GM18519 (cell line): Measurements from ENCODE around the gene MRM2.

Experiments
- ATAC-seq: cut with Tn5 transposase; IDR thresholded peaks from one replicate; pipeline ENCODE4 v1.9.1; 2021; ENCODE audit warnings: mild to moderate bottlenecking, moderate library complexity; ENCODE audit not compliant: unreplicated experiment, low FRiP score

MRM2 gene

GRCh38 chr7:2209146-2209960, 32.7 kb downstream of the MRM2 start:
- no peak for ATAC-seq

GRCh38 chr7:2208712-2209111, 33.3 kb downstream of the MRM2 start:
- ATAC-seq, result no peak

DNA sequence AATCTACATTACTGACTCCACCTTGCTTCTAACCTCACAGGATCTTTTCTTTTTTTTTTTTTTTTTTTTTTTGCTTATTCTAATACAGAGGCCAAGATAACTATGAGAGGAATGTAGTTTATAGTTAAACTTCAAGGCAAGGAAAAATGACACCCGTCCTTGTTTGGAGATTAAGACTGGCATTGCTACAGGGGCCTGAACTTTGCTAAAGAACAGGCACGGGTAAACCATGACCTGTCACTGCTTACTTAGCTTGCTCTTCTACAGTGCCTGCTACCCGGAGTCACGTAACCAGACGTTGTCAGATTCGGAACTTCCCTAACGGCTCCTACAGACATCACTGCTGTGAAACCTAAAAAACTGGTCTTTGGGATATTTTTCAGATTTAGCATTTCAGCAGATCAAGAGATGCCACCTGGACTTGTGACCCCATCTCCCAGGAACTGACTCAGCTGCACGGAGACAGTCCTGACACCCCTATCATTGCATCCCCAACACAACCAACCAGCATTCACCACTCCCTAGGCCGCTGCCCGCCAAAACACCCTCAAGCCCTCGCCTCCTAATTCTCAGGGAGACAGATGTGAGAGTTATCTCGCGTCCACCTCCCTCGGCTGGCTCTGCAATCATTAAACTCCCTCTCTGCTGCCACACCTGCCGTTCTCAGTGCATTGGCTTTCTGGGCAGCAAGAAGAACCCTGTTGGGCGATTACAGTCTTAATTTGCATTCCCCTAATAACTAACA, 36.8 kb downstream of the MRM2 start:
- no peak for ATAC-seq

GRCh38 chr7:2204446-2204845, 37.6 kb downstream of the MRM2 start:
- ATAC-seq, result no peak

DNA sequence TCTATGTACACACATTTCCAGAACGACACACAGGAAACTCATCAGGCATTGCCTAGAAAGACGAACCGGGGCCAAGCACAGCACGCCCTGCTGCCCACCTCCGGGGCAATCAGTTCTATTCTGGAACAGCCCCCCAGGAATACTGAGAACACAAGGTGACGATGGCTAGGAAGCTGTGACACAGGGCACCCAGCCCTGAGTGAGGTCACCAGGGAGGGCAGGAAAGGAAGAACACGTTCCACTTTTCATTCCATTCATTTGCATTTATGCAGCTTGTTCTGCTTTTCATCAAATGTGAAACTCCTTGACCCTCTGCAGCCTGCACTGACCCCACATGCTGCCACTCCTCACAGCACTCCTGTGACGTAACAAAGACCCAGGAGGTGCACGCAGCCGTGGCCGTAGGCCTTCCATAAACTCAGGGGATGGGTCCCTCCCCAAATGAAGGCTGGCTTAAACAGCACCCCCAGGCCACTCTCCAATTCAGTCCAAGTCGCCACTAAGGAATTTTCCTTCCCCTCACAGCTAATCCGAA, 38.2 kb downstream of the MRM2 start:
- no peak for ATAC-seq

GRCh38 chr7:2202901-2203765, 38.9 kb downstream of the MRM2 start:
- no peak for ATAC-seq

GRCh38 chr7:2202361-2202761, 39.6 kb downstream of the MRM2 start:
- no peak for ATAC-seq

DNA sequence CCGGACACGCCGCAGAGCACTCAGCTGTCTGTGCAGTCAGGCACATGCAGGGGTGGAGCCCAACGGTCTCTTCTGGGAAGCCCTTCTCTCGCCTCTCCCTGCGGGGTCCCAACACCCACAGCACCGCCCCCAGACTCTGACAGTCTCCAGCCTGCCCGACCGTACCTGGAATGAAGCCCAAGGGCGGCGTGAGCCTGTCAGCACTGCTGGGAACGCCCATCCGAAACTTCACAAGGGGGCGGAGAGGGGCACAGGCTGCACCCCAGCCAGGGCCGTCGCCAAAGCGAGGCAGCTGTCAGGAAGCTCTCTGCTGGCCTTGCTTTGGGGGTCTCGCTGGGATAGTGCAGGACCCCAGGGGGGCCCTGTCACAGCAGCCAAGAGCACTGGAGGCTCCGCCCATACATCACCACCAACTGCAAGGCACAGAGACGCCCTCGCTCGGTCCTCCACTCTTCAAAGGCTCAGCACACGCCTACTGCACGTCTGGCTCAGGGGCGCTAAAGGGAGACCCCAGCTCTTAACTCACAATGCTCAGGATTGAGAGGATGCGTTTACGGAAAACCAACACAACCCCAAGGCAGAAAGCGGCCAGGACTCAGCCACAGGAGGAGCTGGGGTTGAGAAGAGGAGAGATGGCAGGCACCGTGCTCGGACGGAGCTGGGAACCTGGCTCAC, 40.2 kb downstream of the MRM2 start:
- no peak for ATAC-seq

DNA sequence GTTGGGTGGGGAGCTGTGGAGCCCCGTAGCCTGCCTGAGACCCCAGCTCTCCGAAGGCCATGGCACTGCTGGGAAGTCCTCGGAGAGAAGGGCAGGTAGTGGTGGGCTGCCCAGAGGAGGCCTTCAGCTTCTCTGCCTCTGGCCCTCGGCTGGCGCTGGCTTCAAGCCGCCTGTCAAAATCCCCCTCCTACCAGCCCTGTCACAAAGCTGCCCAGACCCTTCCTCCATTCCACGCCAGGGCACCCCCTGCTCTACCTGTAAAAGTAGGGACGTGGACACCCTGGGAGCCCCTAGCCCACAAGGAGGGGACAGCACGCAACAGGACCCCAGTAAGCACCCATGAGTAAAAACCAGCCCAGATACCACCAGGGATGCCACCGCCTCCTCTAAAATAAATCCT, 40.9 kb downstream of the MRM2 start:
- no peak for ATAC-seq

GRCh38 chr7:2200584-2200980, 41.4 kb downstream of the MRM2 start:
- no peak for ATAC-seq

DNA sequence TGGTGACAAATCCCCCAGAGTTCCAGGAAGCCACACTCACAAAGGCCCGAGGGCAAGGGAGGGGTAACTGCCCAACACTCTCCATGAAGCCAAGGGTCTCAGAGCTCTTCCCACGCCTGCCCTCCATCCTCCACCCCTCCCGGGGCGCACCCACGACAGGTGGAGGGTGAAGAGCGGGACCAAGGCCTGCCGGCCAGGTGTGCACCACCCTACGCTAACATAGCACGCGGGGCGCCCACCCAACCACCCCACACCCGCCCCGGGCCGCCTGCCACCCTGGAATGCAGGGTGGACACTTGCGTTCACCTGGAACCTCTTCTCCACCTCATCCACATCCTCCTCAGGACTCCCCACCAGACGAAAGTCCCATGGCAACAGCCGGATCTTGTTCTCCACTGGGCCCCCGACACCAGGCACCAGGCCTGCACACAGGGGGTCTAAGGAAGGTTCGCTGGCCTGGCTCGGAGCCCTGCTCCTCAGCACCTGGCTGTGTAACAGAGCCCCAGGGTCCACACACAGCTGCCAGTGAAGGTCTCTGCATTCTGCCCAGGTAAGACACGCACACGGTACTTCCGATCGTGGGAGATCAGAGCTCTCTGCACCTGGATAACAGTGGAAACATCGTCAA, 41.9 kb downstream of the MRM2 start:
- ATAC-seq, result no peak

GRCh38 chr7:2199528-2199927, 42.5 kb downstream of the MRM2 start:
- ATAC-seq, result no peak

DNA sequence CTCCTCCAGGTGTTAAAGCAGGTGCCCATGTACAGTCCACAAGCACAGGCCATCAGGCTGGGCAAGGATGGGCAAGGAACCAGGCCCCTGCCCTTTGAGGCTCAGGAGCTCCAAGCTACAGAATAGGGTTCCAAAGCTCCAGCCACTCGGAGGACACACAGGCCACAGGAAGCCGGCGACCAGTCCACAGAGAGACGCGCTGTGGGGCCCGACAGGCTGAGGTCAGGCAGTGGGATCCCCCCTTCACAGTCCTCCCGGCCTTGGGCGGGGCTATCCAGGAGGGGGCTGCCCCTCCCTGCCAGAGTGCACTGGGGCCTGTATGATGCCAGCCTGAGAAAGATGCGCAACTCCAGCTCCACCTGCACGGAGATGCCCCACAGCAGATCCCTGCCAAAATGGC, 43.2 kb downstream of the MRM2 start:
- no peak for ATAC-seq

DNA sequence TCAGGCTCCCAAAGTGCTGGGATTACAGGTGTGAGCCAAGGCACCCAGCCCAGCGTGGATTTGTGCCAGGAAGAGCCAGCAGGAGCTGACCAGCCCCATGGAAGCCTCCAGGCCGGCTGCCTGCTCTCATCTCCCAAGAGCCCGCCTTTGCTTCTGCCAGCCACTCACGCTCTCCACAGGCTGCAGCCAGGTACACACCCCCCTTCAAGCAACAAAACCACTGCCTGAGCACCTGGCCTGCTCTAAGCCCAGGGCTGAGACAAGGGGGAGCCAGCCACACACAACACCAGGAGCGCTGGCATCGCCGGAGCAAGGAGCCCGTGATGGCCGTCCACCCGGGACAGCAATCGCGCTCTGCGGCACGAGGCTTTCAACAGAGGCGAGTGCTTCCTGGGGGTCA, 43.8 kb downstream of the MRM2 start:
- no peak for ATAC-seq

GRCh38 chr7:2197436-2198155, 44.4 kb downstream of the MRM2 start:
- no peak for ATAC-seq

- ATAC-seq, result no peak
Measured at GRCh38 chr7:2196381-2197378, 45.3 kb downstream of the MRM2 start.

DNA sequence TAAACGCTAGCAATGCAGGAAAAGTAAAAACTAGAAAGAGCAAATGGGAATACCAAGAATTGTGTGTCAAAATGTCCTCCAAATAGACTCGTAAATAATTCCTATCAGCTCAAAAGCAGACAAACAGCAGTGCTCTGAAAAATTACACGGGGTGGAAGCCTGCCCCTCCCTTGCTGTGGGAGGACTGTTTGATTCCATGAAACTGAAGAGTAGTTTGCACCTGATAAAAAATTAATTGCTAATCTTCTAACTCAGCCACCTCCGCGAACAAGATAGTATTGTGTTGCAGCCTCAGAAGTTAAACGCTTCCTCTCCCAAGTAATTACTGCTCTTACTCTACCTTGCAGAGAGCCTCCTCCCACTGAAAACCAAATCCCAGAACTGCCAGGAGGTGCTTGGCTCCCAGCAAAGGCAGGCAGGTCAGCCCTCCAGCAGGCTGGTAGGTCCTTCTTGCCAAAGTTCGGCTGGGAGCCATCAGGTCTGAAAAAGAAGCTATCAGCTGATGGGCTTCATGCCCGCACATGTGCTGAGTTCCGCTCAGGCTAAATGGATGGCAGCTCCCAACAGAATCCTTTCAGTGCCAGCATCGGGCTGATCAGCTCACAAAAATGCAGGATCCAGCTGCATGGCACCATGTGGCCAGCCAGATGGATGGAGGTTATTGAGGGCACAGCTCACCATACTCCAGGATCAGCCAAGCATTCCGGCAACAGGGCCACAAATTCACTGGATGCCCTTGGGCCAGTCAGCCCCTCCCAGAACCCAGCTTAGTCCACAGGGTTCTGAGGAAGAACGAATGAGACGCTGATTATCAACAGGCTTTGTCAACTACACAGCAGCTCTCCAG, 46.4 kb downstream of the MRM2 start:
- no peak for ATAC-seq
